ENCODE measurements around the gene CELA2A. TPM values are rescaled to one million over a fixed set of nuclear protein-coding genes. Genes with fewer than 3 reads are reported as not detected.

Gene CELA2A
- total and polyA plus RNA-seq, 9 of the 15 experiments (the other 6 are each of a cell fraction or from before 2014, with no cell fraction given) = 0.62 TPM; not detected in 8

- no TSS peak for BruUV-seq (replicated peaks)
- POLR2A ChIA-PET = interaction anchor here (0.6 to 0.9 kb wide), 4 partner anchors 11 to 236 kb away, joined by 3 read pairs; no protein-coding TSS in a partner anchor
- intact Hi-C loops (cut with micrococcal nuclease) (loop anchor here (5.0 kb wide), 1 partner anchor 179 kb away; no protein-coding TSS in a partner anchor), in situ Hi-C loops (cut with MboI) (no loop called here)
- no peak overlapping the region for H3K4me3 ChIP-seq
- WGBS (ENCODE audit: insufficient coverage, low coverage, missing lambda C conversion rate) = 46% methylated on average over 17 of the region's 17 CpGs
- peak; percentile 80 to 84 (median 82) for DNase-seq (ENCODE audit: extremely low read depth in 1 of 4, low spot score in 3 of 4)
- no peaks in the 10 kb centered on the region for H3K9me1 ChIP-seq (ENCODE audit: control insufficient read depth, insufficient read depth, low read length)
- H3K4me2 ChIP-seq (ENCODE audit: insufficient read depth, low read length) = no peak overlapping the region
- no peak overlapping the region for H3K9ac ChIP-seq (ENCODE audit: insufficient read depth in 1 of 2, low read depth in 2 of 2, low read length in 2 of 2)
- no peaks in the 10 kb centered on the region for H3K79me2 ChIP-seq (ENCODE audit: control insufficient read depth, insufficient read depth, low read length)
- CTCF ChIA-PET (ENCODE audit: low intra/inter-chr PET ratio) = interaction anchor here (0.5 to 2.6 kb wide), 6 partner anchors 68 to 373 kb away, joined by 3 to 8 read pairs (median 3); no protein-coding TSS in a partner anchor
- no peaks in the 10 kb centered on the region for H3K4me1 ChIP-seq (replicated peaks in 1 of 2; ENCODE audit: control insufficient read depth in 2 of 2, insufficient read depth in 2 of 2, low read length in 2 of 2)
- H2AFZ ChIP-seq (ENCODE audit: low read depth, low read length) = no peak overlapping the region
- FAIRE-seq = peak; percentile 93
- no peaks in the 10 kb centered on the region for H3K27me3 ChIP-seq (ENCODE audit: control insufficient read depth in 2 of 2, insufficient read depth in 2 of 2, low read length in 2 of 2)
- ATAC-seq = peak; percentile 98
- no peaks in the 10 kb centered on the region for H4K20me1 ChIP-seq (replicated peaks; ENCODE audit: control insufficient read depth, insufficient read depth, low read length)
- H3K36me3 ChIP-seq (ENCODE audit: control insufficient read depth, insufficient read depth, low read length) = peaks cover 44% of the 10 kb centered on the region
- H3K9me3 ChIP-seq (replicated peaks; ENCODE audit: control insufficient read depth, insufficient read depth, low read depth, low read length) = no peaks in the 10 kb centered on the region
- H3K27ac ChIP-seq (ENCODE audit: extremely low read depth, low read depth, low read length) = no peak overlapping the region
- TF ChIP-seq, protein P1, sequence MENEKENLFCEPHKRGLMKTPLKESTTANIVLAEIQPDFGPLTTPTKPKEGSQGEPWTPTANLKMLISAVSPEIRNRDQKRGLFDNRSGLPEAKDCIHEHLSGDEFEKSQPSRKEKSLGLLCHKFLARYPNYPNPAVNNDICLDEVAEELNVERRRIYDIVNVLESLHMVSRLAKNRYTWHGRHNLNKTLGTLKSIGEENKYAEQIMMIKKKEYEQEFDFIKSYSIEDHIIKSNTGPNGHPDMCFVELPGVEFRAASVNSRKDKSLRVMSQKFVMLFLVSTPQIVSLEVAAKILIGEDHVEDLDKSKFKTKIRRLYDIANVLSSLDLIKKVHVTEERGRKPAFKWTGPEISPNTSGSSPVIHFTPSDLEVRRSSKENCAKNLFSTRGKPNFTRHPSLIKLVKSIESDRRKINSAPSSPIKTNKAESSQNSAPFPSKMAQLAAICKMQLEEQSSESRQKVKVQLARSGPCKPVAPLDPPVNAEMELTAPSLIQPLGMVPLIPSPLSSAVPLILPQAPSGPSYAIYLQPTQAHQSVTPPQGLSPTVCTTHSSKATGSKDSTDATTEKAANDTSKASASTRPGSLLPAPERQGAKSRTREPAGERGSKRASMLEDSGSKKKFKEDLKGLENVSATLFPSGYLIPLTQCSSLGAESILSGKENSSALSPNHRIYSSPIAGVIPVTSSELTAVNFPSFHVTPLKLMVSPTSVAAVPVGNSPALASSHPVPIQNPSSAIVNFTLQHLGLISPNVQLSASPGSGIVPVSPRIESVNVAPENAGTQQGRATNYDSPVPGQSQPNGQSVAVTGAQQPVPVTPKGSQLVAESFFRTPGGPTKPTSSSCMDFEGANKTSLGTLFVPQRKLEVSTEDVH (IDR thresholded peaks at IDR 0.05; ENCODE audit: low read depth, partially characterized antibody) = no peak
- TF ChIP-seq MCM7 (IDR thresholded peaks at IDR 0.05) (no peak), ARID1B (IDR thresholded peaks at IDR 0.05) (0 out of 2 replicates have a peak, but pooled peaks have one; percentile 20), POLR2AphosphoS2 (IDR thresholded peaks at IDR 0.05; ENCODE audit: low read length) (no peak), ZNF79 (CRISPR knock-in tag; IDR thresholded peaks at IDR 0.05; ENCODE audit: low read depth) (no peak), ZFP30 (CRISPR knock-in tag; IDR thresholded peaks at IDR 0.05; ENCODE audit: borderline replicate concordance) (no peak), ZNF23 (CRISPR knock-in tag; IDR thresholded peaks at IDR 0.05) (no peak), KLF6 (CRISPR knock-in tag; IDR thresholded peaks at IDR 0.05; ENCODE audit: borderline replicate concordance) (no peak), BMI1 (IDR thresholded peaks at IDR 0.05; ENCODE audit: low read length) (no peak)
- TF ChIP-seq, protein P2, sequence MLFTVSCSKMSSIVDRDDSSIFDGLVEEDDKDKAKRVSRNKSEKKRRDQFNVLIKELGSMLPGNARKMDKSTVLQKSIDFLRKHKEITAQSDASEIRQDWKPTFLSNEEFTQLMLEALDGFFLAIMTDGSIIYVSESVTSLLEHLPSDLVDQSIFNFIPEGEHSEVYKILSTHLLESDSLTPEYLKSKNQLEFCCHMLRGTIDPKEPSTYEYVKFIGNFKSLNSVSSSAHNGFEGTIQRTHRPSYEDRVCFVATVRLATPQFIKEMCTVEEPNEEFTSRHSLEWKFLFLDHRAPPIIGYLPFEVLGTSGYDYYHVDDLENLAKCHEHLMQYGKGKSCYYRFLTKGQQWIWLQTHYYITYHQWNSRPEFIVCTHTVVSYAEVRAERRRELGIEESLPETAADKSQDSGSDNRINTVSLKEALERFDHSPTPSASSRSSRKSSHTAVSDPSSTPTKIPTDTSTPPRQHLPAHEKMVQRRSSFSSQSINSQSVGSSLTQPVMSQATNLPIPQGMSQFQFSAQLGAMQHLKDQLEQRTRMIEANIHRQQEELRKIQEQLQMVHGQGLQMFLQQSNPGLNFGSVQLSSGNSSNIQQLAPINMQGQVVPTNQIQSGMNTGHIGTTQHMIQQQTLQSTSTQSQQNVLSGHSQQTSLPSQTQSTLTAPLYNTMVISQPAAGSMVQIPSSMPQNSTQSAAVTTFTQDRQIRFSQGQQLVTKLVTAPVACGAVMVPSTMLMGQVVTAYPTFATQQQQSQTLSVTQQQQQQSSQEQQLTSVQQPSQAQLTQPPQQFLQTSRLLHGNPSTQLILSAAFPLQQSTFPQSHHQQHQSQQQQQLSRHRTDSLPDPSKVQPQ (CRISPR knock-in tag; IDR thresholded peaks at IDR 0.05; ENCODE audit: borderline replicate concordance) = no peak
- TF ChIP-seq, protein P3, sequence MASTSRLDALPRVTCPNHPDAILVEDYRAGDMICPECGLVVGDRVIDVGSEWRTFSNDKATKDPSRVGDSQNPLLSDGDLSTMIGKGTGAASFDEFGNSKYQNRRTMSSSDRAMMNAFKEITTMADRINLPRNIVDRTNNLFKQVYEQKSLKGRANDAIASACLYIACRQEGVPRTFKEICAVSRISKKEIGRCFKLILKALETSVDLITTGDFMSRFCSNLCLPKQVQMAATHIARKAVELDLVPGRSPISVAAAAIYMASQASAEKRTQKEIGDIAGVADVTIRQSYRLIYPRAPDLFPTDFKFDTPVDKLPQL (IDR thresholded peaks at IDR 0.05; ENCODE audit: extremely low read depth, insufficient read length) = no peak
Observed at GRCh38 chr1:15501208-15502032, 44.9 kb downstream of the CELA2A start.

All from K562 (cell line).